CD4-positive, alpha-beta T cell (primary cell): Measurements from ENCODE around the gene NDUFAF2. TPM values are rescaled to one million over a fixed set of nuclear protein-coding genes. Genes with fewer than 3 reads are reported as not detected.
"Not testable (repeated sequence)": the region's sequence is repeated elsewhere in the genome, so short reads cannot be mapped to it uniquely, and the experiment has no call there.

Experiments used
- ATAC-seq: fragments of 200-7000 bp; cut with Tn5 transposase; one replicate; pipeline ENCODE4 v1.10.0; 2022; ENCODE audit warnings: mild to moderate bottlenecking; ENCODE audit not compliant: poor library complexity
- CTCF ChIA-PET: fragments of 350-600 bp; sonication (Branson Sonifier 250); formaldehyde crosslinking; loops from one replicate; lab custom pipeline; 2021; ENCODE audit warnings: antibody characterized with exemption, inconsistent platforms; lab: Charles Lee
- POLR2A ChIA-PET: fragments of 350-600 bp; sonication (Branson Sonifier 250); formaldehyde crosslinking; loops from one replicate; lab custom pipeline; 2021; ENCODE audit warnings: antibody characterized with exemption, inconsistent platforms; lab: Charles Lee
- DNase-seq, 14 experiments: peaks; one replicate each; pipeline ENCODE4 v3.0.0-alpha.2; 2013 to 2020; ENCODE audit warnings: mixed read lengths in 2 of 14
- H3K27ac ChIP-seq, 2 donors: one replicate each; pipeline versions ENCODE4 v1.5.1 to v1.7.0; 2013; ENCODE audit warnings: low read length in 2 of 2, low read depth in 1 of 2, mild to moderate bottlenecking in 1 of 2
- H3K27me3 ChIP-seq, 2 experiments: 1 replicate in 1 of 2; 2 replicates in 1 of 2; pipeline versions ENCODE4 v1.6.1 to v1.7.0; 2013; ENCODE audit warnings: low read length in 2 of 2, control low read depth in 1 of 2, mild to moderate bottlenecking in 1 of 2, moderate library complexity in 1 of 2; ENCODE audit not compliant: insufficient read depth in 2 of 2, control insufficient read depth in 1 of 2
- H3K36me3 ChIP-seq: one replicate; pipeline ENCODE4 v1.6.1; 2013; ENCODE audit warnings: low read length, control low read depth; ENCODE audit not compliant: insufficient read depth
- H3K4me1 ChIP-seq: one replicate; pipeline ENCODE4 v1.6.1; 2013; ENCODE audit warnings: low read length, control low read depth; ENCODE audit not compliant: insufficient read depth
- H3K4me3 ChIP-seq: one replicate; pipeline ENCODE4 v1.5.1; 2013; ENCODE audit warnings: mild to moderate bottlenecking, low read length, moderate library complexity
- H3K9me3 ChIP-seq, 2 experiments: 1 replicate in 1 of 2; 2 replicates in 1 of 2; pipeline versions ENCODE4 v1.6.1 to v1.7.0; 2013; ENCODE audit warnings: low read length in 2 of 2, mild to moderate bottlenecking in 2 of 2, control low read depth in 1 of 2, moderate library complexity in 1 of 2; ENCODE audit not compliant: control insufficient read depth in 1 of 2, insufficient read depth in 1 of 2
- H3K27ac Mint-ChIP-seq: one replicate; pipeline ENCODE4 v1.8.0; 2020; ENCODE audit warnings: mixed read lengths
- H3K27me3 Mint-ChIP-seq: one replicate; pipeline ENCODE4 v1.8.0; 2021; ENCODE audit warnings: mixed read lengths
- H3K36me3 Mint-ChIP-seq: one replicate; pipeline ENCODE4 v1.8.0; 2021; ENCODE audit warnings: low read depth, mixed read lengths
- H3K4me1 Mint-ChIP-seq: one replicate; pipeline ENCODE4 v1.8.0; 2021; ENCODE audit warnings: low read depth, mixed read lengths
- H3K4me3 Mint-ChIP-seq: one replicate; pipeline ENCODE4 v1.8.0; 2020; ENCODE audit warnings: mild to moderate bottlenecking, mixed read lengths
- H3K9me3 Mint-ChIP-seq: one replicate; pipeline ENCODE4 v1.8.0; 2020; ENCODE audit warnings: mixed read lengths
- CTCF ChIP-seq: fragments of 200-600 bp; IDR thresholded peaks from one replicate; pipeline ENCODE4 v1.8.0; 2022; ENCODE audit warnings: antibody characterized with exemption, mild to moderate bottlenecking
- intact Hi-C, 2 experiments: fragments of 100-400 bp; cut with DNase I in 1 of 2; cut with micrococcal nuclease in 1 of 2; formaldehyde crosslinking; loops; one replicate each; pipeline versions ENCODE4 v1.15.1 to v1.9.0; 2023 to 2025; cut with DNase I, micrococcal nuclease
- total RNA-seq, 174 experiments: library from RNA in 2 of 174; stranded (reverse) in 2 of 174; gene quantifications; one replicate each; pipeline ENCODE4 v1.2.3 and lab custom pipeline; 2021 to 2026

NDUFAF2 gene
- total RNA-seq, 2 experiments from 2014 or later, result 8.1 to 8.8 TPM

- H3K9me3 Mint-ChIP-seq, result peaks cover 3% of the 10 kb centered on the region
- Histone ChIP-seq H3K27ac (no peak overlapping the region), H3K36me3 (no peaks in the 10 kb centered on the region), H3K4me1 (no peaks in the 10 kb centered on the region), H3K4me3 (no peak overlapping the region), H3K9me3 (no peaks in the 10 kb centered on the region), H3K27me3 (no peaks in the 10 kb centered on the region)
- peaks cover 15% of the 10 kb centered on the region for H3K4me1 Mint-ChIP-seq
- no peak for DNase-seq
- POLR2A ChIA-PET, result no interaction called here
- intact Hi-C loops, result no loop called here
- CTCF ChIA-PET, result no interaction called here
- no peaks in the 10 kb centered on the region for H3K36me3 Mint-ChIP-seq
- H3K4me3 Mint-ChIP-seq, result no peak overlapping the region
- no peaks in the 10 kb centered on the region for H3K27me3 Mint-ChIP-seq
- TF ChIP-seq CTCF, result no peak
- H3K27ac Mint-ChIP-seq, result no peak overlapping the region
- no peak for ATAC-seq
Measured at GRCh38 chr5:61030163-61030482, 85.1 kb downstream of the NDUFAF2 start.

- H3K9me3 ChIP-seq, ATAC-seq, H3K27me3 ChIP-seq, CTCF ChIA-PET, H3K27ac ChIP-seq, H3K4me3 ChIP-seq, H3K36me3 Mint-ChIP-seq, H3K4me1 ChIP-seq, POLR2A ChIA-PET, intact Hi-C loops, H3K4me3 Mint-ChIP-seq, H3K27ac Mint-ChIP-seq, DNase-seq, H3K36me3 ChIP-seq, H3K27me3 Mint-ChIP-seq, H3K9me3 Mint-ChIP-seq: not testable (repeated sequence)
- peaks cover 11% of the 10 kb centered on the region for H3K4me1 Mint-ChIP-seq
Measured at GRCh38 chr5:61031301-61031700, 86.3 kb downstream of the NDUFAF2 start.

- Mint-ChIP-seq H3K9me3 (no peaks in the 10 kb centered on the region), H3K27me3 (no peaks in the 10 kb centered on the region), H3K4me3 (no peak overlapping the region), H3K4me1 (no peaks in the 10 kb centered on the region), H3K36me3 (peaks cover 22% of the 10 kb centered on the region), H3K27ac (no peak overlapping the region)
- ATAC-seq (no peak), DNase-seq (no peak)
- CTCF ChIA-PET, result no interaction called here
- intact Hi-C loops, result no loop called here
- POLR2A ChIA-PET, result no interaction called here
- Histone ChIP-seq H3K27me3 (no peaks in the 10 kb centered on the region), H3K36me3 (no peaks in the 10 kb centered on the region), H3K4me1 (no peaks in the 10 kb centered on the region), H3K9me3 (no peaks in the 10 kb centered on the region), H3K4me3 (no peak overlapping the region), H3K27ac (no peak overlapping the region)
- no peak for TF ChIP-seq CTCF
Measured at GRCh38 chr5:61044545-61044944, 99.5 kb downstream of the NDUFAF2 start.

- peaks cover 27% of the 10 kb centered on the region for H3K36me3 Mint-ChIP-seq
- H3K27me3 ChIP-seq, result no peaks in the 10 kb centered on the region
- H3K9me3 Mint-ChIP-seq, result no peaks in the 10 kb centered on the region
- H3K4me3 ChIP-seq, result no peak overlapping the region
- TF ChIP-seq CTCF, result no peak
- ChIA-PET POLR2A (no interaction called here), CTCF (no interaction called here)
- H3K27ac ChIP-seq, result no peak overlapping the region
- no peaks in the 10 kb centered on the region for H3K4me1 Mint-ChIP-seq
- no peaks in the 10 kb centered on the region for H3K27me3 Mint-ChIP-seq
- no peaks in the 10 kb centered on the region for H3K9me3 ChIP-seq
- no peaks in the 10 kb centered on the region for H3K36me3 ChIP-seq
- no peak overlapping the region for H3K4me3 Mint-ChIP-seq
- intact Hi-C loops, result no loop called here
- DNase-seq, result no peak
- no peak overlapping the region for H3K27ac Mint-ChIP-seq
- no peaks in the 10 kb centered on the region for H3K4me1 ChIP-seq
- ATAC-seq, result no peak
Measured at GRCh38 chr5:61047346-61047745, 102.3 kb downstream of the NDUFAF2 start.
